B cell (primary cell): ENCODE results near the gene COL13A1.

Experiments used
- CTCF ChIP-seq: fragments of 200-600 bp; IDR thresholded peaks from one replicate; pipeline ENCODE4 v1.8.0; 2022; ENCODE audit warnings: antibody characterized with exemption, mild to moderate bottlenecking
- EZH2 ChIP-seq: IDR thresholded peaks from 2 replicates; pipeline ENCODE4 v1.6.1; 2012; ENCODE audit warnings: borderline replicate concordance, low read depth, mild to moderate bottlenecking, moderate library complexity, low read length; ENCODE audit not compliant: insufficient read depth, poor library complexity, severe bottlenecking

- TF ChIP-seq CTCF: no peak
- no peak for TF ChIP-seq EZH2
Measured at GRCh38 chr10:69960988-69961880, 159.5 kb downstream of the COL13A1 start.
